ENCODE results near the gene ACMSD.
"Not testable (repeated sequence)": the region's sequence is repeated elsewhere in the genome, so short reads cannot be mapped to it uniquely, and the experiment has no call there.

Gene ACMSD

GRCh38 chr2:134819334-134819733, 19.1 kb upstream of the ACMSD start:
- Histone ChIP-seq H3K9me3 (ENCODE audit: control insufficient read depth, insufficient read depth, low read depth, low read length) (no peaks in the 10 kb centered on the region), H3K4me1 (ENCODE audit: control insufficient read depth, insufficient read depth, low read length) (no peaks in the 10 kb centered on the region), H3K27ac (ENCODE audit: low read depth, low read length) (no peak overlapping the region), H3K36me3 (ENCODE audit: control insufficient read depth, insufficient read depth, low read length) (no peaks in the 10 kb centered on the region), H3K27me3 (ENCODE audit: control insufficient read depth, insufficient read depth, low read length) (no peaks in the 10 kb centered on the region), H3K4me3 (ENCODE audit: low read depth, low read length) (no peak overlapping the region), H3K9ac (ENCODE audit: low read length) (no peak overlapping the region)

GRCh38 chr2:134823431-134823830, 15.0 kb upstream of the ACMSD start:
- no peaks in the 10 kb centered on the region for H3K36me3 ChIP-seq (ENCODE audit: control insufficient read depth, insufficient read depth, low read length)
- H3K4me1 ChIP-seq (ENCODE audit: control insufficient read depth, insufficient read depth, low read length), result no peaks in the 10 kb centered on the region
- H3K27me3 ChIP-seq (ENCODE audit: control insufficient read depth, insufficient read depth, low read length), result no peaks in the 10 kb centered on the region
- no peak overlapping the region for H3K9ac ChIP-seq (ENCODE audit: low read length)
- H3K4me3 ChIP-seq (ENCODE audit: low read depth, low read length), result no peak overlapping the region
- no peak overlapping the region for H3K27ac ChIP-seq (ENCODE audit: low read depth, low read length)
- H3K9me3 ChIP-seq (ENCODE audit: control insufficient read depth, insufficient read depth, low read depth, low read length), result 0 out of 2 replicates have a peak, but pooled peaks cover 3% of the 10 kb centered on the region

GRCh38 chr2:134823832-134824231, 14.6 kb upstream of the ACMSD start:
- no peaks in the 10 kb centered on the region for H3K4me1 ChIP-seq (ENCODE audit: control insufficient read depth, insufficient read depth, low read length)
- no peaks in the 10 kb centered on the region for H3K36me3 ChIP-seq (ENCODE audit: control insufficient read depth, insufficient read depth, low read length)
- H3K27me3 ChIP-seq (ENCODE audit: control insufficient read depth, insufficient read depth, low read length), result no peaks in the 10 kb centered on the region
- no peak overlapping the region for H3K4me3 ChIP-seq (ENCODE audit: low read depth, low read length)
- H3K9me3 ChIP-seq (ENCODE audit: control insufficient read depth, insufficient read depth, low read depth, low read length), result 0 out of 2 replicates have a peak, but pooled peaks cover 3% of the 10 kb centered on the region
- no peak overlapping the region for H3K9ac ChIP-seq (ENCODE audit: low read length)
- H3K27ac ChIP-seq (ENCODE audit: low read depth, low read length), result no peak overlapping the region

GRCh38 chr2:134825716-134826115, 12.7 kb upstream of the ACMSD start:
- not testable (repeated sequence) for H3K9ac ChIP-seq (ENCODE audit: low read length); H3K4me3 ChIP-seq (ENCODE audit: low read depth, low read length); H3K27ac ChIP-seq (ENCODE audit: low read depth, low read length); H3K27me3 ChIP-seq (ENCODE audit: control insufficient read depth, insufficient read depth, low read length); H3K9me3 ChIP-seq (ENCODE audit: control insufficient read depth, insufficient read depth, low read depth, low read length); H3K4me1 ChIP-seq (ENCODE audit: control insufficient read depth, insufficient read depth, low read length); H3K36me3 ChIP-seq (ENCODE audit: control insufficient read depth, insufficient read depth, low read length)

DNA sequence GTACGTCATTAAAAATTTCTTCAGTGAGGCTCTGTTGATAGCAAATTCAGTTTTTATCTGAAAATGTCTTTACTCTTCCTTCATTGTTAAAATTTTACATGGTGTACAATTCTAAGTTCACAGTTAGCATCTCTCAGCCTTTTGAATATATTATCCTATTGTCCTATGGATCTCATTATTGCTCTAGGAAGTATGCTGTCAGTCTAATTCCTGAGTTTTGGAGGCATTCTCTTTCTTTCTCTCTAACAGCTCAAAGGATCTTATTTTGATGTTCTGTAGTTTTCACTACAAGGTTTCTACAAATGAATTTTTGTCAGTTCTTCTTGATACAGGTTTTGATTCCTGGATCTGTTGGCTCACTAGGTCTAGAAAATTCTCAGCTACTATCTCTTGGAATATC, 2.9 kb upstream of the ACMSD start:
- H3K9me3 ChIP-seq (ENCODE audit: control insufficient read depth, insufficient read depth, low read depth, low read length), result peaks cover 13% of the 10 kb centered on the region; the same call in 1 of the 2 replicates
- no peak overlapping the region for H3K27ac ChIP-seq (ENCODE audit: low read depth, low read length)
- H3K4me3 ChIP-seq (ENCODE audit: low read depth, low read length), result no peak overlapping the region
- H3K9ac ChIP-seq (ENCODE audit: low read length), result no peak overlapping the region
- H3K4me1 ChIP-seq (ENCODE audit: control insufficient read depth, insufficient read depth, low read length), result no peaks in the 10 kb centered on the region
- no peaks in the 10 kb centered on the region for H3K27me3 ChIP-seq (ENCODE audit: control insufficient read depth, insufficient read depth, low read length)
- H3K36me3 ChIP-seq (ENCODE audit: control insufficient read depth, insufficient read depth, low read length), result no peaks in the 10 kb centered on the region

DNA sequence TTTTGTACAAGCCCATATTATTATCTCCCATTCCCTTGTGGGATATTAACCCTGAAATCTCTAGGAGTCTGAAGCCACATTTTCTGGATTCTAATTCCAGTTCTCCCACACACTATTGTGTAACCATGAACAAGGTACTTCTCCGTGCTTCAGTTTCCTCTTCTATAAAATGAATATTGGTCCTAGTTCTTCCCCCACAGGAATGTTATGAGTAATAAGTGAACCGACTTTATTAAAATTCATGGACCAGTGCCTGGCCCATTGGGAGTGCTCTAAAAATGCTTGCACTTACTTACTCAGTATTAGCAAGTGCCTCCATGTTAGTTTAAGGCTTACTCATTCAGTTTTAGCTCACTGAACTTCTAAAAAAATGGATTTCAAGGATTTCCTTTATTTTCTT, 1.4 kb upstream of the ACMSD start:
- H3K9ac ChIP-seq (ENCODE audit: low read length), result no peak overlapping the region
- no peak overlapping the region for H3K27ac ChIP-seq (ENCODE audit: low read depth, low read length)
- H3K4me3 ChIP-seq (ENCODE audit: low read depth, low read length), result no peak overlapping the region
- no peaks in the 10 kb centered on the region for H3K27me3 ChIP-seq (ENCODE audit: control insufficient read depth, insufficient read depth, low read length)
- no peaks in the 10 kb centered on the region for H3K4me1 ChIP-seq (ENCODE audit: control insufficient read depth, insufficient read depth, low read length)
- H3K9me3 ChIP-seq (ENCODE audit: control insufficient read depth, insufficient read depth, low read depth, low read length), result peaks cover 13% of the 10 kb centered on the region; the same call in 1 of the 2 replicates
- H3K36me3 ChIP-seq (ENCODE audit: control insufficient read depth, insufficient read depth, low read length), result no peaks in the 10 kb centered on the region

- Histone ChIP-seq H3K27ac (ENCODE audit: low read depth, low read length) (no peak overlapping the region), H3K4me3 (ENCODE audit: low read depth, low read length) (no peak overlapping the region), H3K4me1 (ENCODE audit: control insufficient read depth, insufficient read depth, low read length) (no peaks in the 10 kb centered on the region), H3K9me3 (ENCODE audit: control insufficient read depth, insufficient read depth, low read depth, low read length) (peaks cover 13% of the 10 kb centered on the region; the same call in 1 of the 2 replicates), H3K9ac (ENCODE audit: low read length) (no peak overlapping the region), H3K36me3 (ENCODE audit: control insufficient read depth, insufficient read depth, low read length) (no peaks in the 10 kb centered on the region), H3K27me3 (ENCODE audit: control insufficient read depth, insufficient read depth, low read length) (no peaks in the 10 kb centered on the region)
These were observed 1.2 kb downstream of the ACMSD start for GRCh38 chr2:134839649-134840048.

- Histone ChIP-seq H3K9ac (ENCODE audit: low read length) (no peak overlapping the region), H3K36me3 (ENCODE audit: control insufficient read depth, insufficient read depth, low read length) (no peaks in the 10 kb centered on the region), H3K27ac (ENCODE audit: low read depth, low read length) (no peak overlapping the region), H3K4me1 (ENCODE audit: control insufficient read depth, insufficient read depth, low read length) (no peaks in the 10 kb centered on the region), H3K9me3 (ENCODE audit: control insufficient read depth, insufficient read depth, low read depth, low read length) (no peaks in the 10 kb centered on the region), H3K27me3 (ENCODE audit: control insufficient read depth, insufficient read depth, low read length) (no peaks in the 10 kb centered on the region), H3K4me3 (ENCODE audit: low read depth, low read length) (no peak overlapping the region)
These were observed 4.6 kb downstream of the ACMSD start for GRCh38 chr2:134842930-134843490.

GRCh38 chr2:134843968-134844367, 5.6 kb downstream of the ACMSD start:
- H3K27me3 ChIP-seq (ENCODE audit: control insufficient read depth, insufficient read depth, low read length), result no peaks in the 10 kb centered on the region
- H3K9me3 ChIP-seq (ENCODE audit: control insufficient read depth, insufficient read depth, low read depth, low read length), result no peaks in the 10 kb centered on the region
- no peak overlapping the region for H3K4me3 ChIP-seq (ENCODE audit: low read depth, low read length)
- no peaks in the 10 kb centered on the region for H3K36me3 ChIP-seq (ENCODE audit: control insufficient read depth, insufficient read depth, low read length)
- no peak overlapping the region for H3K9ac ChIP-seq (ENCODE audit: low read length)
- no peaks in the 10 kb centered on the region for H3K4me1 ChIP-seq (ENCODE audit: control insufficient read depth, insufficient read depth, low read length)
- H3K27ac ChIP-seq (ENCODE audit: low read depth, low read length), result no peak overlapping the region

DNA sequence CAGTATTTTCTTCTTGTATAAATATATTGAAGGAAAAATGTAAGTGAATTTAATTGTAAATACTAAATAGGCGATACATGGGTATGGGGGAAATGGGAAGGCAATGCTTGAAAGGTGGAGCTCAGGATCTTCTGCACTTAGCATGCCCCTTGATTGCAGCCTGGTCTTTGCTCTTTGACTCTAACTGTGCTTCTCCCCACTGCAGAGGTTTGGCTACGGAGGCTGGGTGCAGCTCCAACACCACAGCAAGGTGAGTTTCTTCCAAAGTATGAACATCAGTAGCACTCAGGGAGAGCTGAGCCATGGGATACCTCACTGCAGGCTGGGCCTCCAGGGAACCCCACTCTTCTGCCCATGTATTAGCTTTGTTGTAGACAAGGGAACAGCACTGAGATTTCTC, 6.6 kb downstream of the ACMSD start:
- no peaks in the 10 kb centered on the region for H3K4me1 ChIP-seq (ENCODE audit: control insufficient read depth, insufficient read depth, low read length)
- H3K27me3 ChIP-seq (ENCODE audit: control insufficient read depth, insufficient read depth, low read length), result no peaks in the 10 kb centered on the region
- no peak overlapping the region for H3K27ac ChIP-seq (ENCODE audit: low read depth, low read length)
- no peaks in the 10 kb centered on the region for H3K9me3 ChIP-seq (ENCODE audit: control insufficient read depth, insufficient read depth, low read depth, low read length)
- H3K9ac ChIP-seq (ENCODE audit: low read length), result no peak overlapping the region
- no peak overlapping the region for H3K4me3 ChIP-seq (ENCODE audit: low read depth, low read length)
- H3K36me3 ChIP-seq (ENCODE audit: control insufficient read depth, insufficient read depth, low read length), result no peaks in the 10 kb centered on the region

GRCh38 chr2:134845719-134846118, 7.3 kb downstream of the ACMSD start:
- Histone ChIP-seq H3K27me3 (ENCODE audit: control insufficient read depth, insufficient read depth, low read length) (no peaks in the 10 kb centered on the region), H3K27ac (ENCODE audit: low read depth, low read length) (no peak overlapping the region), H3K9ac (ENCODE audit: low read length) (no peak overlapping the region), H3K4me1 (ENCODE audit: control insufficient read depth, insufficient read depth, low read length) (no peaks in the 10 kb centered on the region), H3K4me3 (ENCODE audit: low read depth, low read length) (no peak overlapping the region), H3K9me3 (ENCODE audit: control insufficient read depth, insufficient read depth, low read depth, low read length) (no peaks in the 10 kb centered on the region), H3K36me3 (ENCODE audit: control insufficient read depth, insufficient read depth, low read length) (no peaks in the 10 kb centered on the region)

DNA sequence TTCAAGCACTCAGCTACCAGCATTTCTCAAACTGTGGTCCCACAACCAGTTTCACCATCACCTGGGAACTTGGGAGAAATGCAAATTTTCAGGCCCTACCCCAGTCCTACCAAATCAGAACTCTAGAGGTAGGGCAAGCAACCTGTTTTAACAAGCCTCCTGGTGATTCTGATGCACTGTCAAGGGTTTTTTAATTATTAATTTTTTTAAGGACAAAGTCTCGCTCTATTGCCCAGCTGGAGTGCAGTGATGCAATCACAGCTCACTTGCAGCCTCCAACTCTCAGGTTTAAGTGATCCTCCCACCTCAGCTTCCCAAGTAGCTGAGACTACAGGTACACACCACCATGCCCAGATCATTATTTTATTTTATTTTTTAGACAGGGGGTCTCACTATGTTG, 7.8 kb downstream of the ACMSD start:
- H3K27ac ChIP-seq (ENCODE audit: low read depth, low read length), result no peak overlapping the region
- H3K4me3 ChIP-seq (ENCODE audit: low read depth, low read length), result no peak overlapping the region
- H3K4me1 ChIP-seq (ENCODE audit: control insufficient read depth, insufficient read depth, low read length), result no peaks in the 10 kb centered on the region
- no peaks in the 10 kb centered on the region for H3K27me3 ChIP-seq (ENCODE audit: control insufficient read depth, insufficient read depth, low read length)
- H3K9ac ChIP-seq (ENCODE audit: low read length), result no peak overlapping the region
- no peaks in the 10 kb centered on the region for H3K9me3 ChIP-seq (ENCODE audit: control insufficient read depth, insufficient read depth, low read depth, low read length)
- no peaks in the 10 kb centered on the region for H3K36me3 ChIP-seq (ENCODE audit: control insufficient read depth, insufficient read depth, low read length)
